ENCODE data around the gene FREM2.

The FREM2 gene

DNA sequence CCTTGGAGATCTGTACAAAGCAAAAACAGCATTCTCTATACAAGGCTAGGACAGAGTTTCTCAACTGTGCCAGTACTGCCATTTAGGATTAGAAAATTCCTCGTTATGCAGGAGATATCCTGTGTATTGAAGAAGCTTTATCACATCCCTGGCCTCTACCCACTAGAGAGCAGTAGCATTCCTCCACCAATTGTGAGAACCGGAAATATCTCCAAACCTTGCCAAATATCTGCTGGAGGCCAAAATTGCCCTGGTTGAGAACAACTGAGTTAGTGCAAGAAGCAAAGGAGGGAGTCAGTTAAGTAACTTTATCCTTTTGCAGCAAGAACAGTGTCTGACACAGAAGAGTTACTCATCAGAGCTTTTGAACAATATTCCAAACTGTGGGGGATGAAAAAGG is 16.2 kb upstream of the FREM2 start:
- TF ChIP-seq, protein P1, sequence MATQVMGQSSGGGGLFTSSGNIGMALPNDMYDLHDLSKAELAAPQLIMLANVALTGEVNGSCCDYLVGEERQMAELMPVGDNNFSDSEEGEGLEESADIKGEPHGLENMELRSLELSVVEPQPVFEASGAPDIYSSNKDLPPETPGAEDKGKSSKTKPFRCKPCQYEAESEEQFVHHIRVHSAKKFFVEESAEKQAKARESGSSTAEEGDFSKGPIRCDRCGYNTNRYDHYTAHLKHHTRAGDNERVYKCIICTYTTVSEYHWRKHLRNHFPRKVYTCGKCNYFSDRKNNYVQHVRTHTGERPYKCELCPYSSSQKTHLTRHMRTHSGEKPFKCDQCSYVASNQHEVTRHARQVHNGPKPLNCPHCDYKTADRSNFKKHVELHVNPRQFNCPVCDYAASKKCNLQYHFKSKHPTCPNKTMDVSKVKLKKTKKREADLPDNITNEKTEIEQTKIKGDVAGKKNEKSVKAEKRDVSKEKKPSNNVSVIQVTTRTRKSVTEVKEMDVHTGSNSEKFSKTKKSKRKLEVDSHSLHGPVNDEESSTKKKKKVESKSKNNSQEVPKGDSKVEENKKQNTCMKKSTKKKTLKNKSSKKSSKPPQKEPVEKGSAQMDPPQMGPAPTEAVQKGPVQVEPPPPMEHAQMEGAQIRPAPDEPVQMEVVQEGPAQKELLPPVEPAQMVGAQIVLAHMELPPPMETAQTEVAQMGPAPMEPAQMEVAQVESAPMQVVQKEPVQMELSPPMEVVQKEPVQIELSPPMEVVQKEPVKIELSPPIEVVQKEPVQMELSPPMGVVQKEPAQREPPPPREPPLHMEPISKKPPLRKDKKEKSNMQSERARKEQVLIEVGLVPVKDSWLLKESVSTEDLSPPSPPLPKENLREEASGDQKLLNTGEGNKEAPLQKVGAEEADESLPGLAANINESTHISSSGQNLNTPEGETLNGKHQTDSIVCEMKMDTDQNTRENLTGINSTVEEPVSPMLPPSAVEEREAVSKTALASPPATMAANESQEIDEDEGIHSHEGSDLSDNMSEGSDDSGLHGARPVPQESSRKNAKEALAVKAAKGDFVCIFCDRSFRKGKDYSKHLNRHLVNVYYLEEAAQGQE (IDR thresholded peaks at IDR 0.05; ENCODE audit: insufficient read depth in 1 of 2, low read depth in 2 of 2, low read length in 2 of 2) = no peak
- TF ChIP-seq FOXP2 (optimal IDR thresholded peaks at IDR 0.05; ENCODE audit: borderline replicate concordance, extremely low read depth, extremely low read length, insufficient read depth) = no peak
- no peak for TF ChIP-seq POLR2AphosphoS5 (IDR thresholded peaks at IDR 0.05; ENCODE audit: low read depth, low read length)
- no peak for TF ChIP-seq TAF1 (IDR thresholded peaks at IDR 0.05; ENCODE audit: borderline replicate concordance, insufficient read depth, low read length)
- no peak for TF ChIP-seq SIN3A (IDR thresholded peaks at IDR 0.05; ENCODE audit: borderline replicate concordance, insufficient read depth, low read length)

- TF ChIP-seq FOXP2 (optimal IDR thresholded peaks at IDR 0.05; ENCODE audit: borderline replicate concordance, extremely low read depth, extremely low read length, insufficient read depth) = no peak
- TF ChIP-seq TAF1 (IDR thresholded peaks at IDR 0.05; ENCODE audit: borderline replicate concordance, insufficient read depth, low read length) = no peak
- TF ChIP-seq, protein P1 (IDR thresholded peaks at IDR 0.05; ENCODE audit: insufficient read depth in 1 of 2, low read depth in 2 of 2, low read length in 2 of 2) = no peak
- no peak for TF ChIP-seq SIN3A (IDR thresholded peaks at IDR 0.05; ENCODE audit: borderline replicate concordance, insufficient read depth, low read length)
- TF ChIP-seq POLR2AphosphoS5 (IDR thresholded peaks at IDR 0.05; ENCODE audit: low read depth, low read length) = no peak
These were observed 14.9 kb upstream of the FREM2 start for GRCh38 chr13:38671980-38672379.

GRCh38 chr13:38674208-38674607 is 12.7 kb upstream of the FREM2 start:
- TF ChIP-seq SIN3A (IDR thresholded peaks at IDR 0.05; ENCODE audit: borderline replicate concordance, insufficient read depth, low read length) (no peak), POLR2AphosphoS5 (IDR thresholded peaks at IDR 0.05; ENCODE audit: low read depth, low read length) (no peak), FOXP2 (optimal IDR thresholded peaks at IDR 0.05; ENCODE audit: borderline replicate concordance, extremely low read depth, extremely low read length, insufficient read depth) (no peak), TAF1 (IDR thresholded peaks at IDR 0.05; ENCODE audit: borderline replicate concordance, insufficient read depth, low read length) (no peak)
- TF ChIP-seq, protein P1 (IDR thresholded peaks at IDR 0.05; ENCODE audit: insufficient read depth in 1 of 2, low read depth in 2 of 2, low read length in 2 of 2) = no peak

- TF ChIP-seq, protein P1 (IDR thresholded peaks at IDR 0.05; ENCODE audit: insufficient read depth in 1 of 2, low read depth in 2 of 2, low read length in 2 of 2) = no peak
- TF ChIP-seq POLR2AphosphoS5 (IDR thresholded peaks at IDR 0.05; ENCODE audit: low read depth, low read length) (no peak), SIN3A (IDR thresholded peaks at IDR 0.05; ENCODE audit: borderline replicate concordance, insufficient read depth, low read length) (no peak)
These were observed 6.0 kb upstream of the FREM2 start for GRCh38 chr13:38680912-38681311.

DNA sequence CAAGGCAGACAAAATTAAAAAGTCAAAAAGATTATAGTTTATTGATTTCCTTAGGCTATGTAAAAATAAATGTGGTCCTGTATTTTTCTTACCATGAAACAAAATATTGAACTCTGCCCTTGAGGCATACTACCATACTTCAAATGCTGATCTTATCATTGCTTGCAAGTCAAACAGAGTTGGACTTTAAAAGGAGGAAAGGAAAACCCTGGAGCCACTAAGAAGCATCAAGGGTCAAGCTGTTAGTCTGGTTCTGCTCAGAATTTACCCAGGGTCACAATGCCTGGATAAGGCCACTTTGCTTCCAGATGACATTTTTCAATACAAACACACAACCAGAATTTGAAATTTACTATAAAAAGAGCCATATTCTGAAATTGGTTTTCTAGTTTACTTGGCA is 2.2 kb upstream of the FREM2 start:
- TF ChIP-seq TAF1 (IDR thresholded peaks at IDR 0.05; ENCODE audit: borderline replicate concordance, insufficient read depth, low read length) (no peak), FOXP2 (optimal IDR thresholded peaks at IDR 0.05; ENCODE audit: borderline replicate concordance, extremely low read depth, extremely low read length, insufficient read depth) (no peak), SIN3A (IDR thresholded peaks at IDR 0.05; ENCODE audit: borderline replicate concordance, insufficient read depth, low read length) (no peak), POLR2AphosphoS5 (IDR thresholded peaks at IDR 0.05; ENCODE audit: low read depth, low read length) (no peak)
- TF ChIP-seq, protein P1 (IDR thresholded peaks at IDR 0.05; ENCODE audit: insufficient read depth in 1 of 2, low read depth in 2 of 2, low read length in 2 of 2) = no peak
